ENCODE data around the gene TP53RK. TPM values are rescaled to one million over a fixed set of nuclear protein-coding genes. Genes with fewer than 3 reads are reported as not detected.

TP53RK gene
- total RNA-seq, 1 experiment from 2014 or later: 45.4 TPM

DNA sequence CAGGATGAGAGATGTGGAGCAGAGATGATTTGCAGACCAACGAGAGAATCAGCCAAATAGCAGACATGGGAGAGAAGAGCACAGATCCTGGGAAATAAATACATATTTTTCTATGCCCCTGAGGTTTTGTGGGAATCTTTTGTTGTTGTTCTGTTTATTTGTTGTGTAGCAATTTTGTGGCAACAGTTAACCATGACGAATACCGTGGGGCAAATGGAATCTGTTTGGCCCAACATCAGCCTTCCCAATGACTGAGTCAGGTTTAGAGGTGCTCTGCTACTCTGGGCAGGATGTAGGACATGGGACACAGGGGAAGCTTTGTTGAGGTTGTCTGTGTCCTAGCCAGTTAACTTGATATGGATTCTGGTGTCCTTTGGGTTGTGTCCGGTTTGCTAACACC, 12.3 kb upstream of the TP53RK start:
- Histone ChIP-seq H3K9me3 (replicated peaks) (peaks cover 11% of the 10 kb centered on the region), H3K27me3 (0 out of 2 replicates have a peak, but pooled peaks cover 4% of the 10 kb centered on the region), H3K4me3 (no peak overlapping the region), H3K4me1 (peaks cover 32% of the 10 kb centered on the region), H3K36me3 (no peaks in the 10 kb centered on the region), H3K27ac (no peak overlapping the region)
- DNase-seq: no peak

DNA sequence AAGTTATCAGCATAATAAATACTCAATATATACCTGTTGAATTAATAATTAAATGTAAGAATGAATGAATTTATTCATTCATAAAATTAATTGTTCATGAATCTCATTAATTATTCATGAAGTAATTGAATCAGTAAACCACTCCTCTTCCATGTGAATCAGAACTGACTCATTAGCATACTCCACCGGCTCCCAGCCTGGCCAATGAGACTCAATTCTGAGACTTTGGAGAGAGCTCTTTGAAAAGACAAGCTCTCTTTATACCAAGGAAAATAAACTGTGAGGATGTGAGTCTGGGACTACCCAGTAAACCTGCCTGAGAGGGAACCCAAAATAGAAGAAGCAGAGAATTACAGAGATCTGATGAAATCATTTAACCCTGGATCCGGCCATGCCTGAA, 11.8 kb upstream of the TP53RK start:
- H3K4me3 ChIP-seq: no peak overlapping the region
- H3K4me1 ChIP-seq: peaks cover 37% of the 10 kb centered on the region
- peak in 1 of 2 experiments; percentile 51 for DNase-seq
- H3K27ac ChIP-seq: no peak overlapping the region
- 0 out of 2 replicates have a peak, but pooled peaks cover 4% of the 10 kb centered on the region for H3K27me3 ChIP-seq
- no peaks in the 10 kb centered on the region for H3K36me3 ChIP-seq
- peaks cover 10% of the 10 kb centered on the region; the same call in 1 of the 2 replicates for H3K9me3 ChIP-seq (replicated peaks)

GRCh38 chr20:46700481-46700880, 11.2 kb upstream of the TP53RK start:
- no peak for DNase-seq
- Histone ChIP-seq H3K4me3 (no peak overlapping the region), H3K9me3 (replicated peaks) (peaks cover 4% of the 10 kb centered on the region; the same call in 1 of the 2 replicates), H3K4me1 (peaks cover 42% of the 10 kb centered on the region), H3K36me3 (no peaks in the 10 kb centered on the region), H3K27me3 (0 out of 2 replicates have a peak, but pooled peaks cover under 1% of the 10 kb centered on the region), H3K27ac (no peak overlapping the region)

DNA sequence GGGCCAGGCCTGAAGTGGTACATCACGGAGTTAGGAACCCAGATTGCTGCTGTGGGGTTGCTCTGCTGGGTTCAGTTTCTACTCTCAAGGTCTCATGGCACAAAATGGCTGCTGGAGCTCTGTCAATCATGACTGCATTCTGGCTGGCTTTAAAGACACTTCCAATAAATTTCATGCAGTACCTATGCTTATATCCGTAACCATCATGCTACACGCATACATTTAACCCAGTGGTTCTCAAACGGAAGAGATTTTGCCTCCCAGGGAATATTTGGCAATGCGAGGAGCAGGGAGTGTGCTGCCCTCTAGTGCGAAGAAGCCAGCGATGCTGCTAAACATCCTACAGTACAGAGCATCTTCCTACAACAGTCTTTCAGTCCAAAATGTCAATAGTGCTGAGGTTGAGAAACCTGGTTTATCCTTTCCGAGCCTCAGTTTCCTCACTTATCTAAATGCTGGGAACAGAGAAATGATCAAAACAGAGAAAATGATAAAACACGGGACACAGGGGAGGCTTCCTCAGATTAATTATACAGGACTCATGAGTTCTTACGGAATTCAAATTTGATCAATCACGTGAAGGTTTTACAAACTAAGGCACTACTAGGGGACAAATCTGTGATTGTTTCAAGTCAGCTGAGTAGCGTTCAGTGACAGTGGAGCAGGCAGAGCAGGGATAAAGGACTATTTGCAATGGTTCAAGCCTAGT, 10.6 kb upstream of the TP53RK start:
- H3K36me3 ChIP-seq: no peaks in the 10 kb centered on the region
- no peaks in the 10 kb centered on the region for H3K27me3 ChIP-seq
- no peak overlapping the region for H3K4me3 ChIP-seq
- H3K27ac ChIP-seq: no peak overlapping the region
- peak in 1 of 2 experiments; percentile 63 for DNase-seq
- peaks cover 46% of the 10 kb centered on the region for H3K4me1 ChIP-seq
- no peaks in the 10 kb centered on the region for H3K9me3 ChIP-seq (replicated peaks)

DNA sequence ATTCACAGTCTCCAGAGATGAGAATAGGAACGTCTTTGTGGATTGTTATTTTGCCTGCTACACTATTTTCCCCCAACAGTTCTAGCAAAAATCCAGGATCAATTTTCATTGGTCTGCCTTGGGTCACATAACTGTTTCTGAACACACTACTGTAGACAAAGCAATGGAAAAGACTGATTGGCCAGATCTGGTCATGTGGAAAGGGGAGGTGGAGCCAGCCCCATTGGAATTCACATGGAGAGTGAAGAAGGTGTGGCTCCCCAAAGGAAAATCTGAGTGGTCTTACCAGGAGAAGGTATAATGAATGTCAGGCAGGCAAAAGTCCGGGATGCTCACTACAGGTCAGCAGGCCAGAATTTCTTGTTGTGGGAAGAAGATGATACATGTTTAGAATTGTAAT, 9.5 kb upstream of the TP53RK start:
- Histone ChIP-seq H3K36me3 (no peaks in the 10 kb centered on the region), H3K9me3 (replicated peaks) (no peaks in the 10 kb centered on the region), H3K4me1 (peaks cover 42% of the 10 kb centered on the region), H3K4me3 (no peak overlapping the region), H3K27ac (no peak overlapping the region), H3K27me3 (no peaks in the 10 kb centered on the region)
- DNase-seq: peak in 1 of 2 experiments; percentile 45

- peaks cover 28% of the 10 kb centered on the region for H3K4me1 ChIP-seq
- DNase-seq: no peak
- no peaks in the 10 kb centered on the region for H3K9me3 ChIP-seq (replicated peaks)
- H3K36me3 ChIP-seq: no peaks in the 10 kb centered on the region
- H3K27me3 ChIP-seq: no peaks in the 10 kb centered on the region
- no peak overlapping the region for H3K4me3 ChIP-seq
- H3K27ac ChIP-seq: no peak overlapping the region
Measured at GRCh38 chr20:46696791-46697279, 7.6 kb upstream of the TP53RK start.

- DNase-seq: peak; percentile 46 to 70
- Histone ChIP-seq H3K9me3 (replicated peaks) (no peaks in the 10 kb centered on the region), H3K36me3 (no peaks in the 10 kb centered on the region), H3K27me3 (no peaks in the 10 kb centered on the region), H3K4me1 (peaks cover 20% of the 10 kb centered on the region), H3K4me3 (no peak overlapping the region), H3K27ac (no peak overlapping the region)
Measured at GRCh38 chr20:46695892-46696291, 6.6 kb upstream of the TP53RK start.

GRCh38 chr20:46694484-46694883, 5.2 kb upstream of the TP53RK start:
- Histone ChIP-seq H3K36me3 (no peaks in the 10 kb centered on the region), H3K27ac (no peak overlapping the region), H3K27me3 (no peaks in the 10 kb centered on the region), H3K9me3 (replicated peaks) (no peaks in the 10 kb centered on the region), H3K4me3 (no peak overlapping the region), H3K4me1 (peaks cover 20% of the 10 kb centered on the region)
- peak in 1 of 2 experiments; percentile 65 for DNase-seq

DNA sequence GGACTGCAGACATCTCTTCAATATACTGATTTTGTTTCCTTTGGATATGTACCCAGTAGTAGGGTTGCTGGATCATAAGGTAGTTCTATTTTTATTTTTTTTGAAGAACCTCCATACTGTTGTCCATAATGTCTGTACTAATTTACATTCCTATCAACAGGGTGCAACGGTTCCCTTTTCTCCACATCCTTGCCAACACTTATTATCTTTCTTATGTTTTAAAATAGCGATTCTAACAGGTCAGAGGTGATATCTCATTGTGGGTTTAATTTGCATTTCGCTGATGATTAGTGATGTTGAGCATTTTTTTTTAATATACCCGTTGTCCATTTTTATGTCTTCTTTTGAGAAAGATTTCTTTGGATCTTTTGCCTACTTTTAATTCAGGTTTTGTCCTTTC, 2.0 kb upstream of the TP53RK start:
- no peaks in the 10 kb centered on the region for H3K9me3 ChIP-seq (replicated peaks)
- H3K27me3 ChIP-seq: no peaks in the 10 kb centered on the region
- no peak overlapping the region for H3K27ac ChIP-seq
- DNase-seq: no peak
- peaks cover 6% of the 10 kb centered on the region for H3K36me3 ChIP-seq
- peaks cover 11% of the 10 kb centered on the region for H3K4me1 ChIP-seq
- H3K4me3 ChIP-seq: no peak overlapping the region

DNA sequence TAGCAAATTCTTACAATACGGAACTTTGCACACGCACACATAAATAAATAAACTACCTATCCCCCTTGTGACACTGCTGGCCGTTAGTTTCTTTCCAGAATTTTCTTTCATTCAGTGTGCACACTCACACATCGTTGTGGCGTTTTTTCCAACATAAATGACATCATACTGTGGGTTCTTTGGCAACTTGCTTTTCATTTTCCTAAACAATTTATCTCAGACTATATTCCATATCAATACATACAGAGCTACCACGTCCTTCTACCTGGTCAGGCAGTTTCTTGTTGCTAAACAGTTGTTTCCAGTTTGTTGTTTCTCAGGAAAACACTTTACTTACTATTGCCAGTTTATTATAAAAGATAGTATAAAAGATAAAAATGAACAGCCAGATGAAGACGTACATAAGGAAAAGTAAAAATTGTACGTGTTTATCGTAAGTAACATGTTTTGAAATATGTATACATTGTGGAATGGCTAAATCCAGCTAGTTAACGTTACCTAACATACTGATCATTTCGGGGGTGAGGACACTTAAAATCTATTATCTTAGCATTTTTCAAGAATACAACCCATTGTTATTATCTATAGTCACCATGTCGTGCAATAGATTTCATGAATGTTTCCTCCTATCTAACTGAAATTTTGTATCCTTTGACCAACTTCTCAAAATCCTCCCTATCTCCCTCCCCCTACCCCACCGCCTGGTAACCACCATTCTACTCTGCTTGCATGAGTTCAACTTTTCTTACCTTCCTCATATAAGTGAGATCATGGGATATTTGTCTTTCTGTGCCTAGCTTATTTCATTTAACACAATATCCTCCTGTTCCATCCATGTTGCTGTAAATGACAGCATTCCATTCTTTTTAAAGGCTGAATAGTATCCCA, 1.2 kb upstream of the TP53RK start:
- no peak for DNase-seq
- H3K9me3 ChIP-seq (replicated peaks): no peaks in the 10 kb centered on the region
- H3K36me3 ChIP-seq: peaks cover 14% of the 10 kb centered on the region
- no peak overlapping the region; the same call in 1 of the 2 replicates for H3K27ac ChIP-seq
- peak overlapping the region; percentile 76 for H3K4me3 ChIP-seq
- peaks cover 4% of the 10 kb centered on the region; the same call in 1 of the 2 replicates for H3K4me1 ChIP-seq
- no peaks in the 10 kb centered on the region for H3K27me3 ChIP-seq

- Histone ChIP-seq H3K27me3 (no peaks in the 10 kb centered on the region), H3K9me3 (replicated peaks) (no peaks in the 10 kb centered on the region), H3K27ac (peak overlapping the region; percentile 79; the same call in 1 of the 2 replicates), H3K4me1 (no peaks in the 10 kb centered on the region; the same call in 1 of the 2 replicates), H3K36me3 (peaks cover 19% of the 10 kb centered on the region), H3K4me3 (peak overlapping the region; percentile 76)
- no peak for DNase-seq
Measured at GRCh38 chr20:46689754-46690085, 476 bp upstream of the TP53RK start.

GRCh38 chr20:46688151-46689081, 828 bp downstream of the TP53RK start:
- H3K36me3 ChIP-seq: peaks cover 19% of the 10 kb centered on the region
- H3K4me1 ChIP-seq: no peaks in the 10 kb centered on the region; the same call in 1 of the 2 replicates
- H3K4me3 ChIP-seq: peak overlapping the region; percentile 76
- DNase-seq: no peak
- no peaks in the 10 kb centered on the region for H3K9me3 ChIP-seq (replicated peaks)
- H3K27ac ChIP-seq: peak overlapping the region; percentile 79
- no peaks in the 10 kb centered on the region for H3K27me3 ChIP-seq

GRCh38 chr20:46683939-46684750, 5.1 kb downstream of the TP53RK start:
- Histone ChIP-seq H3K27me3 (no peaks in the 10 kb centered on the region), H3K36me3 (peaks cover 19% of the 10 kb centered on the region), H3K4me3 (no peak overlapping the region), H3K4me1 (no peaks in the 10 kb centered on the region; the same call in 1 of the 2 replicates), H3K27ac (no peak overlapping the region), H3K9me3 (replicated peaks) (no peaks in the 10 kb centered on the region)
- DNase-seq: no peak

DNA sequence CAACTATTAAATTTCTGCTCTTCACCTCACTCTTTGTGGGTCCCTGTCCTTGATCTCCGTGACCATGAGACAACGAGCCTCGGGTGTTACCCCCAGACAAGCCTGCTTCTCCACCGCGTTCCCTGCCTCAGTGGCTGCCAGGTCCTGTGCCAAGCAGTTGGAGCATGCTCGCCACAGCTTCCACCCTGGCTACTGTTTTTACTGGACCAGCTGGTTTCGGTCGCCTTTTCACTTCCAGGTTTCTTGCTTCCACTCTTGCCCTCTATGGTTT, 5.6 kb downstream of the TP53RK start:
- Histone ChIP-seq H3K4me1 (no peaks in the 10 kb centered on the region; the same call in 1 of the 2 replicates), H3K27me3 (no peaks in the 10 kb centered on the region), H3K27ac (no peak overlapping the region), H3K9me3 (replicated peaks) (no peaks in the 10 kb centered on the region), H3K36me3 (peaks cover 19% of the 10 kb centered on the region), H3K4me3 (no peak overlapping the region)
- DNase-seq: no peak
